WTC11 (cell line): ENCODE results near the gene CEP192. TPM values are rescaled to one million over a fixed set of nuclear protein-coding genes. Genes with fewer than 3 reads are reported as not detected.

Experiments used
- ATAC-seq: fragments of 200-7000 bp; cut with Tn5 transposase; 2 replicates; pipeline ENCODE4 v1.10.0; 2021; ENCODE audit warnings: mild to moderate bottlenecking, moderate library complexity
- CTCF ChIA-PET: fragments of 300-600 bp; sonication (Branson Sonifier 250); formaldehyde crosslinking; loops from one replicate; lab custom pipeline; 2021; ENCODE audit warnings: antibody characterized with exemption; lab: Charles Lee
- POLR2A ChIA-PET: fragments of 350-600 bp; sonication (Branson Sonifier 250); formaldehyde crosslinking; loops from one replicate; lab custom pipeline; 2021; ENCODE audit warnings: antibody characterized with exemption; lab: Charles Lee
- DNase-seq: peaks from one replicate; pipeline ENCODE4 v3.0.0; 2021; ENCODE audit warnings: low spot score
- H3K27ac Mint-ChIP-seq: 2 replicates; pipeline ENCODE4 v1.8.0; 2021; ENCODE audit warnings: mixed read lengths
- H3K27me3 Mint-ChIP-seq: 2 replicates; pipeline ENCODE4 v1.8.0; 2021; ENCODE audit warnings: low read depth, mild to moderate bottlenecking, moderate library complexity, mixed read lengths
- H3K36me3 Mint-ChIP-seq: 2 replicates; pipeline ENCODE4 v1.8.0; 2021; ENCODE audit warnings: mixed read lengths
- H3K4me1 Mint-ChIP-seq: 2 replicates; pipeline ENCODE4 v1.8.0; 2022; ENCODE audit warnings: mixed read lengths
- H3K4me3 Mint-ChIP-seq: 2 replicates; pipeline ENCODE4 v1.8.0; 2021; ENCODE audit warnings: mild to moderate bottlenecking, moderate library complexity, mixed read lengths
- H3K9me3 Mint-ChIP-seq: 2 replicates; pipeline ENCODE4 v1.8.0; 2021; ENCODE audit warnings: mixed read lengths
- CREM ChIP-seq: sonication (generic); formaldehyde crosslinking; IDR thresholded peaks from 2 replicates; pipeline ENCODE4 v1.8.1; 2022; ENCODE audit warnings: mild to moderate bottlenecking, missing genetic modification reagents, moderate library complexity
- EMX1 ChIP-seq: fragments of 250-450 bp; sonication (Bioruptor Pico); IDR thresholded peaks from 2 replicates; pipeline ENCODE4 v1.8.0; 2021; ENCODE audit warnings: mild to moderate bottlenecking
- GRHL2 ChIP-seq: fragments of 250-450 bp; sonication (Bioruptor Pico); IDR thresholded peaks from 2 replicates; pipeline ENCODE4 v1.8.0; 2022; ENCODE audit warnings: mild to moderate bottlenecking, moderate library complexity; ENCODE audit not compliant: insufficient replicate concordance, severe bottlenecking
- MXD4 ChIP-seq: fragments of 250-450 bp; sonication (Bioruptor Pico); IDR thresholded peaks from 2 replicates; pipeline ENCODE4 v1.8.0; 2021; ENCODE audit warnings: mild to moderate bottlenecking, moderate library complexity, borderline replicate concordance
- NFATC4 ChIP-seq: fragments of 250-450 bp; sonication (Bioruptor Pico); IDR thresholded peaks from 2 replicates; pipeline ENCODE4 v1.9.0; 2021; ENCODE audit warnings: mild to moderate bottlenecking
- NFE2L1 ChIP-seq: sonication (generic); formaldehyde crosslinking; IDR thresholded peaks from 2 replicates; pipeline ENCODE4 v1.8.1; 2023; ENCODE audit warnings: missing genetic modification reagents
- NFYB ChIP-seq: sonication (generic); formaldehyde crosslinking; conservative IDR thresholded peaks from 2 replicates; pipeline ENCODE4 v1.8.0; 2022; ENCODE audit warnings: low read depth, missing genetic modification reagents
- ZNF219 ChIP-seq: sonication (generic); formaldehyde crosslinking; IDR thresholded peaks from 2 replicates; pipeline ENCODE4 v1.8.0; 2023; ENCODE audit warnings: missing genetic modification reagents, mild to moderate bottlenecking, borderline replicate concordance
- ZNF671 ChIP-seq: fragments of 250-450 bp; sonication (Bioruptor Pico); IDR thresholded peaks from 2 replicates; pipeline ENCODE4 v1.8.0; 2021; ENCODE audit warnings: mild to moderate bottlenecking
- total RNA-seq: library from RNA; stranded (reverse); gene quantifications from 3 replicates; pipeline ENCODE4 v1.2.3, GENCODE V29; 2021
- TF ChIP-seq, protein P1 (sequence below): sonication (generic); formaldehyde crosslinking; IDR thresholded peaks from 2 replicates; pipeline ENCODE4 v1.8.1; 2022; ENCODE audit warnings: missing genetic modification reagents, borderline replicate concordance
- TF ChIP-seq, protein P2 (sequence below): fragments of 250-450 bp; sonication (Bioruptor Pico); IDR thresholded peaks from 2 replicates; pipeline ENCODE4 v1.9.0; 2021; ENCODE audit warnings: moderate library complexity, mild to moderate bottlenecking, inconsistent platforms, borderline replicate concordance
- TF ChIP-seq, protein P3 (sequence below): sonication (generic); formaldehyde crosslinking; IDR thresholded peaks from 2 replicates; pipeline ENCODE4 v1.8.0; 2023; ENCODE audit warnings: missing genetic modification reagents
- TF ChIP-seq, protein P4 (sequence below): fragments of 250-450 bp; sonication (Bioruptor Pico); IDR thresholded peaks from 2 replicates; pipeline ENCODE4 v1.8.0; 2021; ENCODE audit warnings: mild to moderate bottlenecking
- TF ChIP-seq, protein P5 (sequence below): sonication (generic); formaldehyde crosslinking; IDR thresholded peaks from 2 replicates; pipeline ENCODE4 v1.8.0; 2022; ENCODE audit warnings: mild to moderate bottlenecking, missing genetic modification reagents
- TF ChIP-seq, protein P6 (sequence below): fragments of 250-450 bp; sonication (Bioruptor Pico); IDR thresholded peaks from 2 replicates; pipeline ENCODE4 v1.9.0; 2021; ENCODE audit warnings: mild to moderate bottlenecking
- TF ChIP-seq, protein P7 (sequence below): fragments of 200-600 bp; IDR thresholded peaks from 2 replicates; pipeline ENCODE4 v1.8.0; 2022; ENCODE audit warnings: antibody characterized with exemption
- TF ChIP-seq, protein P8 (sequence below): fragments of 250-450 bp; sonication (Bioruptor Pico); IDR thresholded peaks from 2 replicates; pipeline ENCODE4 v2.1.2; 2022; ENCODE audit warnings: mild to moderate bottlenecking, moderate library complexity
- TF ChIP-seq, protein P9 (sequence below): sonication (generic); formaldehyde crosslinking; IDR thresholded peaks from 2 replicates; pipeline ENCODE4 v1.8.1; 2023; ENCODE audit warnings: mild to moderate bottlenecking, missing genetic modification reagents, moderate library complexity

CEP192 gene
- total RNA-seq, 1 experiment from 2014 or later: 25.4 TPM

DNA sequence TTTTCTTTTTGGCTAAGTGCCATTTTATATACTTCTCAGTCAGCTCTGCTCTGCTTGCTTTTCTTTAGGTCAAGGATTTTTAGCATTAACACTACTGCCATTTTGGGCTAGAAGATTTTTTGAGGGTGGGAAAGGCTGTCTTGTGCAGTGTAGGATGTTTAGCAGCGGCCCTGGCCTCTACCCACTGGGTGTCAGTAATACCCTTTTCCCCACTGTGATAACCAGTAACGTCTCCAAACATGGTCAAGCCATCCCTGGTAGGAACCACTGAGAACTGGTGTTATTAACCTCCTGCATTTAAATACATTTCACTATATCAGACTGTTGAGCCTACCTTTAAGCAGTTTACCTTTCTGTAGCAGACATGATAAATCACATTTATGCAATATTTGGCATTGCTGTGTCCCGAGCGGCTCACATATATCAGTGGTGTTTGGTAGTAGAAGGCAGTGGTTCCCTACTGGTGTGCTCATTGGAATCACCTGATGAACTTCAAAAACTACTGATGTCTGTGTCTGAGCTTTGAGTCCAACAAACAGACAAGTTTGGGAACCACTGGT lies 70.5 kb downstream of the CEP192 start (continued):
- TF ChIP-seq, protein P1, sequence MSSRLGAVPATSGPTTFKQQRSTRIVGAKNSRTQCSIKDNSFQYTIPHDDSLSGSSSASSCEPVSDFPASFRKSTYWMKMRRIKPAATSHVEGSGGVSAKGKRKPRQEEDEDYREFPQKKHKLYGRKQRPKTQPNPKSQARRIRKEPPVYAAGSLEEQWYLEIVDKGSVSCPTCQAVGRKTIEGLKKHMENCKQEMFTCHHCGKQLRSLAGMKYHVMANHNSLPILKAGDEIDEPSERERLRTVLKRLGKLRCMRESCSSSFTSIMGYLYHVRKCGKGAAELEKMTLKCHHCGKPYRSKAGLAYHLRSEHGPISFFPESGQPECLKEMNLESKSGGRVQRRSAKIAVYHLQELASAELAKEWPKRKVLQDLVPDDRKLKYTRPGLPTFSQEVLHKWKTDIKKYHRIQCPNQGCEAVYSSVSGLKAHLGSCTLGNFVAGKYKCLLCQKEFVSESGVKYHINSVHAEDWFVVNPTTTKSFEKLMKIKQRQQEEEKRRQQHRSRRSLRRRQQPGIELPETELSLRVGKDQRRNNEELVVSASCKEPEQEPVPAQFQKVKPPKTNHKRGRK (CRISPR knock-in tag): no peak

DNA sequence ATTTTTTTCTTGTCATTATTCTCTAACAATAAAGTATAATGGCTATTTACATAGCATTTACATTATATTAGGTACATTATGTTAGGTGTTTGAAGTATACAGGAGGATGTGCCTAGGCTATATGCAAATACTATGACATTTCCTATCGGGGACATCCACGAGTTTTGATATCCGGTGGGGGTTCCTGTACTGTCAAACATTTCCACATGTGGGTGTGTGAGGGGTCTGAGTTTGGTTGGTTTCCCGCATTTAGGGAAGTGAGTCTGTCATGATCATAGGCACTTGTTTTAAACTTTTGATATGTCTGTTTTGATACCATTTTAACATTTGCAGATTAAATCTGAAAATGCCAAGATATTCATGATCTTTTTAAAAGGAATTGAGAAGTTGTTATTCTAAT lies 76.0 kb downstream of the CEP192 start:
- CTCF ChIA-PET: interaction anchor here (1.3 kb wide), 1 partner anchor 92 kb away, joined by 3 read pairs; no protein-coding TSS in a partner anchor
- H3K36me3 Mint-ChIP-seq: peaks cover 61% of the 10 kb centered on the region
- H3K9me3 Mint-ChIP-seq: peaks cover 7% of the 10 kb centered on the region; the same call in 1 of the 2 replicates
- ATAC-seq: no peak
- H3K4me1 Mint-ChIP-seq: peaks cover 20% of the 10 kb centered on the region
- H3K27me3 Mint-ChIP-seq: no peaks in the 10 kb centered on the region
- POLR2A ChIA-PET: no interaction called here
- TF ChIP-seq, protein P2, sequence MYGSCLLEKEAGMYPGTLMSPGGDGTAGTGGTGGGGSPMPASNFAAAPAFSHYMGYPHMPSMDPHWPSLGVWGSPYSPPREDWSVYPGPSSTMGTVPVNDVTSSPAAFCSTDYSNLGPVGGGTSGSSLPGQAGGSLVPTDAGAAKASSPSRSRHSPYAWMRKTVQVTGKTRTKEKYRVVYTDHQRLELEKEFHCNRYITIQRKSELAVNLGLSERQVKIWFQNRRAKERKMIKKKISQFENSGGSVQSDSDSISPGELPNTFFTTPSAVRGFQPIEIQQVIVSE (CRISPR knock-in tag): no peak
- TF ChIP-seq, protein P3, sequence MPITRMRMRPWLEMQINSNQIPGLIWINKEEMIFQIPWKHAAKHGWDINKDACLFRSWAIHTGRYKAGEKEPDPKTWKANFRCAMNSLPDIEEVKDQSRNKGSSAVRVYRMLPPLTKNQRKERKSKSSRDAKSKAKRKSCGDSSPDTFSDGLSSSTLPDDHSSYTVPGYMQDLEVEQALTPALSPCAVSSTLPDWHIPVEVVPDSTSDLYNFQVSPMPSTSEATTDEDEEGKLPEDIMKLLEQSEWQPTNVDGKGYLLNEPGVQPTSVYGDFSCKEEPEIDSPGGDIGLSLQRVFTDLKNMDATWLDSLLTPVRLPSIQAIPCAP (CRISPR knock-in tag): no peak
- TF ChIP-seq CREM (CRISPR knock-in tag) (no peak), NFE2L1 (CRISPR knock-in tag) (no peak), NFATC4 (CRISPR knock-in tag) (no peak), MXD4 (CRISPR knock-in tag) (no peak), GRHL2 (CRISPR knock-in tag) (no peak), NFYB (CRISPR knock-in tag) (no peak), ZNF219 (CRISPR knock-in tag) (no peak), EMX1 (no peak), ZNF671 (CRISPR knock-in tag) (no peak)
- TF ChIP-seq, protein P4, sequence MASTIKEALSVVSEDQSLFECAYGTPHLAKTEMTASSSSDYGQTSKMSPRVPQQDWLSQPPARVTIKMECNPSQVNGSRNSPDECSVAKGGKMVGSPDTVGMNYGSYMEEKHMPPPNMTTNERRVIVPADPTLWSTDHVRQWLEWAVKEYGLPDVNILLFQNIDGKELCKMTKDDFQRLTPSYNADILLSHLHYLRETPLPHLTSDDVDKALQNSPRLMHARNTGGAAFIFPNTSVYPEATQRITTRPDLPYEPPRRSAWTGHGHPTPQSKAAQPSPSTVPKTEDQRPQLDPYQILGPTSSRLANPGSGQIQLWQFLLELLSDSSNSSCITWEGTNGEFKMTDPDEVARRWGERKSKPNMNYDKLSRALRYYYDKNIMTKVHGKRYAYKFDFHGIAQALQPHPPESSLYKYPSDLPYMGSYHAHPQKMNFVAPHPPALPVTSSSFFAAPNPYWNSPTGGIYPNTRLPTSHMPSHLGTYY (CRISPR knock-in tag): no peak
- TF ChIP-seq, protein P5, sequence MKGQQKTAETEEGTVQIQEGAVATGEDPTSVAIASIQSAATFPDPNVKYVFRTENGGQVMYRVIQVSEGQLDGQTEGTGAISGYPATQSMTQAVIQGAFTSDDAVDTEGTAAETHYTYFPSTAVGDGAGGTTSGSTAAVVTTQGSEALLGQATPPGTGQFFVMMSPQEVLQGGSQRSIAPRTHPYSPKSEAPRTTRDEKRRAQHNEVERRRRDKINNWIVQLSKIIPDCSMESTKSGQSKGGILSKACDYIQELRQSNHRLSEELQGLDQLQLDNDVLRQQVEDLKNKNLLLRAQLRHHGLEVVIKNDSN: no peak
- TF ChIP-seq, protein P6, sequence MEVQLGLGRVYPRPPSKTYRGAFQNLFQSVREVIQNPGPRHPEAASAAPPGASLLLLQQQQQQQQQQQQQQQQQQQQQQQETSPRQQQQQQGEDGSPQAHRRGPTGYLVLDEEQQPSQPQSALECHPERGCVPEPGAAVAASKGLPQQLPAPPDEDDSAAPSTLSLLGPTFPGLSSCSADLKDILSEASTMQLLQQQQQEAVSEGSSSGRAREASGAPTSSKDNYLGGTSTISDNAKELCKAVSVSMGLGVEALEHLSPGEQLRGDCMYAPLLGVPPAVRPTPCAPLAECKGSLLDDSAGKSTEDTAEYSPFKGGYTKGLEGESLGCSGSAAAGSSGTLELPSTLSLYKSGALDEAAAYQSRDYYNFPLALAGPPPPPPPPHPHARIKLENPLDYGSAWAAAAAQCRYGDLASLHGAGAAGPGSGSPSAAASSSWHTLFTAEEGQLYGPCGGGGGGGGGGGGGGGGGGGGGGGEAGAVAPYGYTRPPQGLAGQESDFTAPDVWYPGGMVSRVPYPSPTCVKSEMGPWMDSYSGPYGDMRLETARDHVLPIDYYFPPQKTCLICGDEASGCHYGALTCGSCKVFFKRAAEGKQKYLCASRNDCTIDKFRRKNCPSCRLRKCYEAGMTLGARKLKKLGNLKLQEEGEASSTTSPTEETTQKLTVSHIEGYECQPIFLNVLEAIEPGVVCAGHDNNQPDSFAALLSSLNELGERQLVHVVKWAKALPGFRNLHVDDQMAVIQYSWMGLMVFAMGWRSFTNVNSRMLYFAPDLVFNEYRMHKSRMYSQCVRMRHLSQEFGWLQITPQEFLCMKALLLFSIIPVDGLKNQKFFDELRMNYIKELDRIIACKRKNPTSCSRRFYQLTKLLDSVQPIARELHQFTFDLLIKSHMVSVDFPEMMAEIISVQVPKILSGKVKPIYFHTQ: no peak
- TF ChIP-seq, protein P7, sequence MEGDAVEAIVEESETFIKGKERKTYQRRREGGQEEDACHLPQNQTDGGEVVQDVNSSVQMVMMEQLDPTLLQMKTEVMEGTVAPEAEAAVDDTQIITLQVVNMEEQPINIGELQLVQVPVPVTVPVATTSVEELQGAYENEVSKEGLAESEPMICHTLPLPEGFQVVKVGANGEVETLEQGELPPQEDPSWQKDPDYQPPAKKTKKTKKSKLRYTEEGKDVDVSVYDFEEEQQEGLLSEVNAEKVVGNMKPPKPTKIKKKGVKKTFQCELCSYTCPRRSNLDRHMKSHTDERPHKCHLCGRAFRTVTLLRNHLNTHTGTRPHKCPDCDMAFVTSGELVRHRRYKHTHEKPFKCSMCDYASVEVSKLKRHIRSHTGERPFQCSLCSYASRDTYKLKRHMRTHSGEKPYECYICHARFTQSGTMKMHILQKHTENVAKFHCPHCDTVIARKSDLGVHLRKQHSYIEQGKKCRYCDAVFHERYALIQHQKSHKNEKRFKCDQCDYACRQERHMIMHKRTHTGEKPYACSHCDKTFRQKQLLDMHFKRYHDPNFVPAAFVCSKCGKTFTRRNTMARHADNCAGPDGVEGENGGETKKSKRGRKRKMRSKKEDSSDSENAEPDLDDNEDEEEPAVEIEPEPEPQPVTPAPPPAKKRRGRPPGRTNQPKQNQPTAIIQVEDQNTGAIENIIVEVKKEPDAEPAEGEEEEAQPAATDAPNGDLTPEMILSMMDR: no peak
- TF ChIP-seq, protein P8, sequence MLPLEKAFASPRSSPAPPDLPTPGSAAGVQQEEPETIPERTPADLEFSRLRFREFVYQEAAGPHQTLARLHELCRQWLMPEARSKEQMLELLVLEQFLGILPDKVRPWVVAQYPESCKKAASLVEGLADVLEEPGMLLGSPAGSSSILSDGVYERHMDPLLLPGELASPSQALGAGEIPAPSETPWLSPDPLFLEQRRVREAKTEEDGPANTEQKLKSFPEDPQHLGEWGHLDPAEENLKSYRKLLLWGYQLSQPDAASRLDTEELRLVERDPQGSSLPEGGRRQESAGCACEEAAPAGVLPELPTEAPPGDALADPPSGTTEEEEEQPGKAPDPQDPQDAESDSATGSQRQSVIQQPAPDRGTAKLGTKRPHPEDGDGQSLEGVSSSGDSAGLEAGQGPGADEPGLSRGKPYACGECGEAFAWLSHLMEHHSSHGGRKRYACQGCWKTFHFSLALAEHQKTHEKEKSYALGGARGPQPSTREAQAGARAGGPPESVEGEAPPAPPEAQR (CRISPR knock-in tag): no peak
- TF ChIP-seq, protein P9, sequence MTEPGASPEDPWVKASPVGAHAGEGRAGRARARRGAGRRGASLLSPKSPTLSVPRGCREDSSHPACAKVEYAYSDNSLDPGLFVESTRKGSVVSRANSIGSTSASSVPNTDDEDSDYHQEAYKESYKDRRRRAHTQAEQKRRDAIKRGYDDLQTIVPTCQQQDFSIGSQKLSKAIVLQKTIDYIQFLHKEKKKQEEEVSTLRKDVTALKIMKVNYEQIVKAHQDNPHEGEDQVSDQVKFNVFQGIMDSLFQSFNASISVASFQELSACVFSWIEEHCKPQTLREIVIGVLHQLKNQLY (CRISPR knock-in tag): no peak
- H3K4me3 Mint-ChIP-seq: no peak overlapping the region
- no peak for DNase-seq
- H3K27ac Mint-ChIP-seq: no peak overlapping the region
